Lower leg skin (tissue), 3 donors: ENCODE results near the gene PSORS1C2.

Source experiments
- POLR2A ChIP-seq, 2 donors: fragments of 450-650 bp; IDR thresholded peaks; one replicate each; pipeline ENCODE4 v1.6.1; 2016 to 2017; ENCODE audit warnings: antibody characterized with exemption in 2 of 2, mild to moderate bottlenecking in 1 of 2, moderate library complexity in 1 of 2
- TF ChIP-seq, protein P1 (sequence below), 3 donors: fragments of 450-650 bp; IDR thresholded peaks; one replicate each; pipeline ENCODE4 v1.5.1; 2016; ENCODE audit warnings: antibody characterized with exemption in 3 of 3, mild to moderate bottlenecking in 3 of 3, moderate library complexity in 2 of 3

- TF ChIP-seq POLR2A (IDR thresholded peaks at IDR 0.05) = no peak
- TF ChIP-seq, protein P1, sequence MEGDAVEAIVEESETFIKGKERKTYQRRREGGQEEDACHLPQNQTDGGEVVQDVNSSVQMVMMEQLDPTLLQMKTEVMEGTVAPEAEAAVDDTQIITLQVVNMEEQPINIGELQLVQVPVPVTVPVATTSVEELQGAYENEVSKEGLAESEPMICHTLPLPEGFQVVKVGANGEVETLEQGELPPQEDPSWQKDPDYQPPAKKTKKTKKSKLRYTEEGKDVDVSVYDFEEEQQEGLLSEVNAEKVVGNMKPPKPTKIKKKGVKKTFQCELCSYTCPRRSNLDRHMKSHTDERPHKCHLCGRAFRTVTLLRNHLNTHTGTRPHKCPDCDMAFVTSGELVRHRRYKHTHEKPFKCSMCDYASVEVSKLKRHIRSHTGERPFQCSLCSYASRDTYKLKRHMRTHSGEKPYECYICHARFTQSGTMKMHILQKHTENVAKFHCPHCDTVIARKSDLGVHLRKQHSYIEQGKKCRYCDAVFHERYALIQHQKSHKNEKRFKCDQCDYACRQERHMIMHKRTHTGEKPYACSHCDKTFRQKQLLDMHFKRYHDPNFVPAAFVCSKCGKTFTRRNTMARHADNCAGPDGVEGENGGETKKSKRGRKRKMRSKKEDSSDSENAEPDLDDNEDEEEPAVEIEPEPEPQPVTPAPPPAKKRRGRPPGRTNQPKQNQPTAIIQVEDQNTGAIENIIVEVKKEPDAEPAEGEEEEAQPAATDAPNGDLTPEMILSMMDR (IDR thresholded peaks at IDR 0.05) = no peak
These were observed 40.4 kb downstream of the PSORS1C2 start for GRCh38 chr6:31098449-31098938.
